Right renal pelvis (tissue), 4 donors: ENCODE data around the gene CRB1. TPM values are rescaled to one million over a fixed set of nuclear protein-coding genes. Genes with fewer than 3 reads are reported as not detected.

Experiments used
- DNase-seq, 4 donors: peaks; one replicate each; pipeline ENCODE4 v3.0.0-alpha.2; 2013; ENCODE audit warnings: low read depth in 4 of 4, low spot score in 3 of 4, missing footprints in 1 of 4
- polyA plus RNA-seq, 4 donors: library from polyadenylated mRNA; unstranded; fragments of 120-200 nt; gene quantifications; one replicate each; pipeline ENCODE4 v1.2.1, GENCODE V29; 2013; ENCODE audit not compliant: insufficient read length in 4 of 4

CRB1 gene
- polyA plus RNA-seq, 4 donors, result 2.3 to 4.0 (median 3.0) TPM

DNA sequence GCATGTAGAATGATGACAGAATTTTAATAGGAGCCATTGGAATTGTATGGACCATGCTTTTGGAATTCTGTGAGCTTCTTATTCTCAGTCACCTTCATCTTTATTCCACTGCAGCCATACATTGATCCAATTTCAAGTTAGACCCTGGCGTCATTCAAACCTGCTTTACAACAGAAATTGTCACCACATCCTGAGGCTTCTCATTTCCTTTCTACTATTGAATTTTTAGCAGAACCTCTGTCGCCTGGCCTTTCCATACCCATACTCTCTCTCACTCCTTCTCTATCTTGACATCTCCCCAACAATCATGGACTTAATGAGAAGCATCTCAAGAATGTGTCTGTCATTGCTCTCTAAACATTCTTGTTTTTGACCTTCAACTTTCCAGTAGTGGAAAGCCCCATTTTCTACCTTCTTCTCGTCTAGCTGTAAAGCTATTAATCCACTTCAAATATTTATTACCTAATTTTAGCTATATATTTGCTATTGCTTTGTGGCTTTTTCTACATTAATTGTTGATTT, 74.1 kb downstream of the CRB1 start:
- DNase-seq, result no peak

GRCh38 chr1:197342669-197343068, 74.6 kb downstream of the CRB1 start:
- no peak for DNase-seq

DNA sequence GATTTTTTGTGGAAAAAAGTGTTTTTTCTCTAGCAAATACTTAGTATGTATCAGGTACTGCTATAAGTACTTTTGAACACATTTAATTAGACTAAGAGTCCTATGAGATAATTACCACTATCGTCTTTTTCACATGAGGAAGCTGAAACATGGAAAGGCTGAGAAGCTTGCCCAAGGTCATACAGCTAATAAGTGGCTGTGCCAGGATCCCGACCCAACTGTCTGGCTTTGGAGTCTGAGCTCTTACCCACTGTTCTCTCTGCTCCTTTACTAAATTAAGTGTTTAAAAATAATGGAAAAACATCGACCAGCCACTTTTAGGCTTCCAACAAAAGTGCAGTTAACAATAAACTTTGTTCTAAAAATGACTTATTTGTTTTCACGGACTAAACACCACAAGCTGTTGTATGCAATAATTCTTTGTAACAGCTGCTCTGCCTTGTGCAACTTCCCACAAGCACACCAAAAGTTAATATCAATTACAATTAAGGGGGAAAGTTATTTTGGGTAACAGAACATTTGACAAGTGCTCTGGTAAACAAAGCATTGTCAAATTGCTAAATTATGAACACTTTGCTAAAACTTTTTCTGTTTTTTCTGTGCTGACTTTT, 75.7 kb downstream of the CRB1 start:
- no peak for DNase-seq

- DNase-seq, result no peak
These were observed 83.9 kb downstream of the CRB1 start for GRCh38 chr1:197351821-197352440.

DNA sequence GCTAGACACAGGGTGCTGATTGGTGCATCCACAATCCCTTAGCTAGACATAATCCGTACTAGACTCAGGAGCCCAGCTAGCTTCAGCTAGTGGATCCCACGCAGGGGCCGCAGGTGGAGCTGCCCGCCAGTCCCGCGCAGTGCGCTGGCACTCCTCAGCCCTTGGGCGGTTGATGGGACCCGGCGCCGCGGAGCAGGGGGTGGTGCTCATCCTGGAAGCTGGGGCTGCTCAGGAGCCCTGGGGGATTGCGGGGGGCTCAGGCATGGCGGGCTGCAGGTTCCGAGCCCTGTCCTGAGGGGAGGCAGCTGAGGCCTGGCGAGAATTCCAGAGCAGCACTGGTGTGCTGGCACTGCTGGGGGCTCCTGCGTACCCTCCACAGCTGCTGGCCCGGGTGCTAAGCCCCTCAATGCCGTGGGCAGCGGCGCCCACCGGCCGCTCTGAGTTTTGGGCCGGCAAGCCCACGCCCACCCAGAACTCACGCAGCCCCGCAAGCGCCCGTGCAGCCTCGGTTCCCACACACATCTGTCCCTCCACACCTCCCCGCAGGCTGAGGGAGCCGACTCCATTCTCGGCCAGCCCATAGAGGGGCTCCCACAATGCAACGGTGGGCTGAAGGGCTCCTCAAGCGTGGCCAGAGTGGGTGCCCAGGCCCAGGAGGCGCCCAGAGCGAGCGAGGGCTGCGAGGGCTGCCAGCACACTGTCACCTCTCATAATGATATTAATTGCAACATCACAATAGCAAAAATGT, 87.4 kb downstream of the CRB1 start:
- no peak for DNase-seq

- peak in 1 of 4 donors; percentile 31 for DNase-seq
These were observed 88.9 kb downstream of the CRB1 start for GRCh38 chr1:197356723-197357533.

- DNase-seq, result no peak
These were observed 90.9 kb downstream of the CRB1 start for GRCh38 chr1:197358959-197359358.

DNA sequence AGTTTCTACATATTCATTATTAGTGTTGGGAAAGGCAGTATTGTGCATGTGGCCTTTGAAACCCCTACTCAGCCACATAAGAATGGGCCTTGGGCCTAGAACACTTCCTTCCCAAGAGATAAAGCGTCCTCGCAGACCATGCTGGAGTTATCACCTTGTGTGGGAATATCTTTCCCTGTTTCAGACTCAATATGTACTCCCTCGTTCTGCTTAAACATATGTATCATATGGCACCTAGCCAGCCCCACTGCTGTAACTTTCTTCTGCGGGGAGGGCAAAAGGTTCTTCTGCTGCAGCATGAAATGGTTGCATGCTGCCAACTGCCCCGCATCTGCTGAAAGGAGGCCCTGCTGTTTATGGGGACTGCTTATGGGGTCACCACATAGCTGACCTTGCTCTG, 92.0 kb downstream of the CRB1 start:
- DNase-seq, result no peak

- no peak for DNase-seq
These were observed 94.8 kb downstream of the CRB1 start for GRCh38 chr1:197362871-197363270.

GRCh38 chr1:197363855-197364254, 95.8 kb downstream of the CRB1 start:
- no peak for DNase-seq

DNA sequence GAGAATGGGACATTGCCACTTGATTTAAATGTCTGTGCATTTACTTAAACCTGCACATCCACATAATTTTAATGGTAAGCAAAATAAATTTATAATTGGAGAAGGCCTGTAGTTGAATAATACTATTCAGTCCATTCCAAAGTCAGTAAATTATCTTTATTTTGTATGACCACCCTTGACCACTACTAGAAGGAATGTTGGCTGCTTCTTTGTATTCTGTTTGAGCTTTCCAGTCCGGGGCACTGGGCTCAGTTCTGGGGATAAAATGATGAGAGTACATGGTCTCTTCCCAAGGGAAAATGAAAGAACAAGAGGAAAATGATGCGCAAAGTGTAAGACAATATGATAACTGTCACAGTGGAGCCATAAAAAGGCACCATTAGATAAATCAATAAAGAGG, 98.9 kb downstream of the CRB1 start:
- DNase-seq, result peak in 1 of 4 donors; percentile 12

GRCh38 chr1:197367627-197368026, 99.6 kb downstream of the CRB1 start:
- DNase-seq, result peak in 2 of 4 donors; percentile 11 to 24

GRCh38 chr1:197374428-197374827, 106.4 kb downstream of the CRB1 start:
- no peak for DNase-seq

GRCh38 chr1:197384471-197384870, 116.4 kb downstream of the CRB1 start:
- no peak for DNase-seq

DNA sequence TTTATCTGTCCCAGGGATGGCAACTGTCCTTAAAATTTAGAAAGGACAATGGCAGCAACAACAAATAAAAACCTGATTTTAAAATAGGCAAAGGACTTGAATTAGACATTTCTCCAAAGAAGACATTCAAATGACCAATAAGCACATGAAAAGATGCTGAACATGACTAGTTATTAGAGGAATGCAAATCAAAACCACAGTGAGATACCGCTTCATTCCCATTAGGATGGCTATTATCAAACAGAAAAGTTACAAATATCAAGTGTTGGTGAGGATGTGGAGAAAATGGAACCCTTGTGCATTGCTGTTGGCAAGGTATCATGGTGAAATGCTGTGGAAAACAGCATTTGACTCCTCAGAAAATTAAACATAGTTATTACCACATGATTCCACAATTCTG, 120.7 kb downstream of the CRB1 start:
- DNase-seq, result no peak

DNA sequence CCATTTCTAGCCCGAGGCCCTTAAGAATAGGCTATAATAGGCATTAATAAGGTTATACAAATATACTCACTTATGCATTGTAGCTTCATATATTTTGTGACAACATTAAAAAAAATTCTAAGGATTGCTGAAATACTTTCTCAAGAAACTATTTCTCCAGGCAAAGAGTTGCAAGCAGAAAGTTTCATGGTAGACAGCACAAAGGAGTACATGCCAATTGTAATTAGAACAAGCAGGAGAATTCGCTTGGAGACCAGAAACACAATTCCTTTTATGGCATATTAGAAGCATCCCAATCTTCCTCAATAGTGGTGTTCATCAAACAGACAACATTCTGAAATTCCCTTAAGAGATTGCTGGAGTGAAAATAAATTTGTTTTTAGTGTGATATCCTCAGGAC, 122.8 kb downstream of the CRB1 start:
- no peak for DNase-seq

DNA sequence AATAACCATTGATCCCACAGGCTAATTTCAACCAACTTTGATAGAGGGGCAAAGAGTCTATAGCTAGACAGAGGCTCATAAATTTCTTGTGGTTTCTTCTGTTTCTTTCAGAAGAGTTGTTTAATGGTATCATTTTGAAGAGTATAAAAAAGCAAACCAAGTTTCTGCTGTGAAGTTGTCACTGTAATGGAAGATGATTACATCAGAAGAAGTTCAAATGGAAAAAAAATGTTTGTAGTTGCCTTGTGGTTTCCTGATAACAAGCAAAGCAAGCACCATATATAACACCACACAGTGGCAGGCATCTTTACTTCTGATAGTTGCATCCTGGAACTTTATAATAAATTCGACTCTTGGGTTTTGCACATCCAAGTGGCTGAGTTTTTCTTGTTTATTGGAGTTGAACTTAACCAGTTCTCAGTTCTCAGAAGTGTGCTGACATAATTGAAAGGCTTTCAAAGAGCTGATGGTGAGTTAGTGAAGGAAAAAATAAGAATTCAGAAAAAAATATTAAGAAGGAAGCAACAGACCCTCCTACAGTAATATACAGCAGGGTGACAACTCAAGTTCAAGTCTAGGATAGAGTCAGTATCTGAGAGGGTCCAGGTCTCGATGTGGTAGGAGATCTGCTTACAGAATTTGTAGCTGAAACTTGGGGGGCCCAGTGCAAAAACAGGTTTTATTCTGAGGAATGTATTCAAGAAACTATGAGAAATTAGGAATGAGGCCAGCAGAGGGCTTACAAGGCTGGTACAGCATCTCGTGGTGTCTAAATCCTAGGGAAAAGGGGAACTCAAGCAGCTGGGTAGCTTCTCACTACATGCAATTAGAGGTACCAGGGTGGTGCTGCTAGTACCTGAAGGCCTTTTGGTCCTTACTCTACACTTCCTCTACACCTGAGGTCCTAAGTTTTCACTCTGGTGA, 123.5 kb downstream of the CRB1 start:
- DNase-seq, result no peak

DNA sequence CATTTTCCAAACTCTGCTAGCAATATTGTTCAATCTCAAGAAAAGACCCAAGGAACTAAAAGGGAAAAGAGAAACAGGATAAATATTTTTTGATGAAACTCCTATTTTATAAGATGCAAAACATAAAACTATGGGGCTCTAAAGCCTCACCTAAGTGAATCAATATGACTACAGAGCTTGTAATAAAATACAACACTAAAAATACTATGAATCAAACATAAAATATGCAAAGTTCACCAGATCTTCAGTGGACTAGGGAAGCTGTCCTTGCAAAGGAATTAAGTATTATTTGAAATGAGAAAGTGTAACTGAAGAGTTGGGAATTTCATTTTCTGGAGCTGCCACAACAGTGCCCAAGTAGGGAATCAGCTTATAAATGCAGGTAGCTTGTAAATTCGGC, 124.5 kb downstream of the CRB1 start:
- DNase-seq, result no peak

DNA sequence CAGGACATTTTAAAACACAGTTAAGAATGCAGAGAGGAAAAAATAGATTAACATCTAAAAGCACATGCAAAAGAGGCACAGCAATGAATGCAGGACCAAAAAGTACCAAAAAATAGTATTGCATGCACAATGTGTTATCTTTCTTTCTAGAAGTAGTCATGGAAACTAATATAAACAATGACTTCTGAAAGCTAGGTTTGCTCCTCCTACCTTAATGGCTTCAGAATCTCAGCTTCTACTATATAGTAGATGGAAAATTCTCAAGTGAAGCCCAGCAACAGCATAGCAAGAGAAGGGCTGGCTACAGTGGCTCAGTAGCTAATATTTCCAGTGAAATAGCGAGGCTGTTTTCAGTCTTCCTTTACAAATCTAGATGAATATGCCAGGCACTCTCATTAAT, 125.1 kb downstream of the CRB1 start:
- no peak for DNase-seq

GRCh38 chr1:197393772-197394171, 125.7 kb downstream of the CRB1 start:
- no peak for DNase-seq
